ENCODE data around the gene SNTA1. TPM values are rescaled to one million over a fixed set of nuclear protein-coding genes. Genes with fewer than 3 reads are reported as not detected.

Gene SNTA1
- total RNA-seq, 2 experiments from 2014 or later, result 5.6 to 5.8 TPM

GRCh38 chr20:33372993-33373441 lies 70.5 kb downstream of the SNTA1 start:
- no peak overlapping the region for H3K4me3 Mint-ChIP-seq
- H3K36me3 Mint-ChIP-seq (ENCODE audit: low read depth), result peaks cover 21% of the 10 kb centered on the region
- ChIA-PET CTCF (no interaction called here), POLR2A (no interaction called here)
- peaks cover 15% of the 10 kb centered on the region for H3K4me1 Mint-ChIP-seq (ENCODE audit: low read depth)
- no peaks in the 10 kb centered on the region for H3K9me3 Mint-ChIP-seq
- DNase-seq (no peak), ATAC-seq (no peak)
- TF ChIP-seq CTCF (IDR thresholded peaks at IDR 0.05), result no peak
- peak overlapping the region; percentile 8 for H3K27ac Mint-ChIP-seq
- intact Hi-C loops (cut with micrococcal nuclease), result no loop called here
- H3K27me3 Mint-ChIP-seq, result no peaks in the 10 kb centered on the region

GRCh38 chr20:33370291-33370690 lies 73.3 kb downstream of the SNTA1 start:
- H3K27me3 Mint-ChIP-seq, result no peaks in the 10 kb centered on the region
- peaks cover 35% of the 10 kb centered on the region for H3K36me3 Mint-ChIP-seq (ENCODE audit: low read depth)
- intact Hi-C loops (cut with micrococcal nuclease), result no loop called here
- ATAC-seq, result peak; percentile 70
- CTCF ChIA-PET, result no interaction called here
- H3K4me1 Mint-ChIP-seq (ENCODE audit: low read depth), result peaks cover 15% of the 10 kb centered on the region
- H3K4me3 Mint-ChIP-seq, result no peak overlapping the region
- POLR2A ChIA-PET, result no interaction called here
- peak; percentile 42 for DNase-seq
- H3K27ac Mint-ChIP-seq, result peak overlapping the region; percentile 71
- H3K9me3 Mint-ChIP-seq, result no peaks in the 10 kb centered on the region
- no peak for TF ChIP-seq CTCF (IDR thresholded peaks at IDR 0.05)

GRCh38 chr20:33362898-33363297 lies 80.7 kb downstream of the SNTA1 start:
- Mint-ChIP-seq H3K36me3 (ENCODE audit: low read depth) (peaks cover 35% of the 10 kb centered on the region), H3K4me3 (no peak overlapping the region), H3K9me3 (no peaks in the 10 kb centered on the region), H3K27ac (no peak overlapping the region), H3K27me3 (no peaks in the 10 kb centered on the region), H3K4me1 (ENCODE audit: low read depth) (no peaks in the 10 kb centered on the region)
- ATAC-seq (no peak), DNase-seq (no peak)
- CTCF ChIA-PET, result no interaction called here
- no peak for TF ChIP-seq CTCF (IDR thresholded peaks at IDR 0.05)
- intact Hi-C loops (cut with micrococcal nuclease), result no loop called here
- POLR2A ChIA-PET, result no interaction called here

- Mint-ChIP-seq H3K36me3 (ENCODE audit: low read depth) (peaks cover 22% of the 10 kb centered on the region), H3K4me3 (no peak overlapping the region), H3K27ac (no peak overlapping the region), H3K27me3 (no peaks in the 10 kb centered on the region), H3K9me3 (no peaks in the 10 kb centered on the region), H3K4me1 (ENCODE audit: low read depth) (no peaks in the 10 kb centered on the region)
- intact Hi-C loops (cut with micrococcal nuclease), result no loop called here
- ATAC-seq, result no peak
- CTCF ChIA-PET, result no interaction called here
- no peak for TF ChIP-seq CTCF (IDR thresholded peaks at IDR 0.05)
- POLR2A ChIA-PET, result no interaction called here
- no peak for DNase-seq
Observed at GRCh38 chr20:33359399-33360261, 83.9 kb downstream of the SNTA1 start.

Other genes with a start within 250 kb of the SNTA1 start
- not detected for gene BPIFA3, start 226.4 kb downstream of the SNTA1 start, total RNA-seq
- not detected for gene BPIFA1, start 207.8 kb downstream of the SNTA1 start, total RNA-seq
- not detected for gene BPIFB1, start 160.5 kb downstream of the SNTA1 start, total RNA-seq
- gene CDK5RAP1, start 42.2 kb downstream of the SNTA1 start, total RNA-seq, result 10 to 100 TPM; 35.4 to 38.2 TPM
- gene CBFA2T2, start 46.3 kb upstream of the SNTA1 start, total RNA-seq, result 10 to 100 TPM; 10.2 to 10.9 TPM
- gene C20orf144, start 218.6 kb upstream of the SNTA1 start, total RNA-seq, result under 1 TPM; 0.29 to 0.36 TPM
- 1 to 10 TPM; 2.4 TPM for gene ACTL10, start 223.2 kb upstream of the SNTA1 start, total RNA-seq
- 10 to 100 TPM; 13.7 to 16.0 TPM for gene NECAB3, start 230.7 kb upstream of the SNTA1 start, total RNA-seq
- gene E2F1, start 242.6 kb upstream of the SNTA1 start, total RNA-seq, result 10 to 100 TPM; 71.2 to 72.0 TPM

All from activated CD8-positive, alpha-beta T cell treated with anti-CD3 and anti-CD28 coated beads for 36 hours (primary cell).